Measurements from ENCODE around the gene CLEC12A. TPM values are rescaled to one million over a fixed set of nuclear protein-coding genes. Genes with fewer than 3 reads are reported as not detected.

CLEC12A gene
- total and polyA plus RNA-seq, 10 donors = 5.4 to 59.5 (median 24.3) TPM

DNA sequence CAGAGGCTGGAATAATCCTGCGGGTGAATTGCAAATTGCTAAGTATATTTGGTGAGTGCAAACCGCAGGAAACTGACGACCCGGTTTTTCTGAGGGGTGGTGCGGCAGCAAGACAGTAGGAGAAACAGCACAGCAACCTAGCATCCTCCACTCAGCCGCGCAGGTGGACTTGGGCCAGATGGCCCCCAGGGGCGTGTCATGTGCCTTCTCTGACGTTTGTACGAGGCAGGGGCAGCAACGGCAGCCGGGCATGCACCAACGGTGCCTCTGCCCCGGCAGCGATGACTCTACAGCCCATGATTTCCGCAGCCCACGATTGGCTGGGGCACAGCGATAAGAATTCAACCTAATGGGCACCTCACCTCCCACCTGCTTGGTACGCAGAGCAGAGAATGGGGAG, 28.0 kb upstream of the CLEC12A start:
- TF ChIP-seq POLR2AphosphoS5 (IDR thresholded peaks at IDR 0.05) = peak in 1 of 3 donors; percentile 66
- TF ChIP-seq CTCF (IDR thresholded peaks at IDR 0.05 in 8 of 11, conservative IDR thresholded peaks at IDR 0.05 in 3 of 11) = no peak
- Histone ChIP-seq H3K27me3 (replicated peaks in 1 of 7) (peaks cover 0 to 9% (median 0%) of the 10 kb centered on the region in 7 donors), H3K4me3 (peak overlapping the region in 1 of 8 donors; percentile 19), H3K27ac (peak overlapping the region in 4 of 8 donors; percentile 3 to 68 (median 34)), H3K36me3 (no peaks in the 10 kb centered on the region), H3K4me1 (peaks cover 0 to 42% (median 11%) of the 10 kb centered on the region in 6 donors), H3K9me3 (no peaks in the 10 kb centered on the region)
- DNase-seq = peak; percentile 84
- intact Hi-C loops (cut with DNase I; ENCODE audit: low total_unique reads) = no loop called here
- 47 to 77% (median 71%) methylated on average over 18 to 19 of the region's 19 CpGs for WGBS, 5 donors

GRCh38 chr12:9944391-9944790, 26.8 kb upstream of the CLEC12A start:
- peaks cover 0 to 9% (median 0%) of the 10 kb centered on the region in 7 donors for H3K27me3 ChIP-seq (replicated peaks in 1 of 7)
- intact Hi-C loops (cut with DNase I; ENCODE audit: low total_unique reads) = no loop called here
- peak overlapping the region in 5 of 8 donors; percentile 3 to 68 (median 48) for H3K27ac ChIP-seq
- H3K9me3 ChIP-seq = no peaks in the 10 kb centered on the region
- TF ChIP-seq POLR2AphosphoS5 (IDR thresholded peaks at IDR 0.05) (no peak), POLR2A (IDR thresholded peaks at IDR 0.05) (no peak)
- no peak for DNase-seq
- H3K36me3 ChIP-seq = no peaks in the 10 kb centered on the region
- peak overlapping the region in 1 of 8 donors; percentile 6 for H3K4me3 ChIP-seq
- WGBS, 5 donors = 22 to 38% (median 35%) methylated on average over 2 of the region's 2 CpGs
- peaks cover 0 to 53% (median 21%) of the 10 kb centered on the region in 6 donors for H3K4me1 ChIP-seq

- TF ChIP-seq POLR2A (IDR thresholded peaks at IDR 0.05) = no peak
- no peak for TF ChIP-seq POLR2AphosphoS5 (IDR thresholded peaks at IDR 0.05)
- no peak for TF ChIP-seq CTCF (IDR thresholded peaks at IDR 0.05 in 8 of 11, conservative IDR thresholded peaks at IDR 0.05 in 3 of 11)
- no peak for DNase-seq
- H3K9me3 ChIP-seq = no peaks in the 10 kb centered on the region
- H3K27me3 ChIP-seq (replicated peaks in 1 of 7) = peaks cover 0 to 9% (median 0%) of the 10 kb centered on the region in 7 donors
- no peak overlapping the region for H3K4me3 ChIP-seq
- 58 to 70% (median 63%) methylated on average over 3 of the region's 3 CpGs for WGBS, 5 donors
- H3K36me3 ChIP-seq = no peaks in the 10 kb centered on the region
- H3K27ac ChIP-seq = peak overlapping the region in 2 of 8 donors; percentile 65 to 69
- intact Hi-C loops (cut with DNase I; ENCODE audit: low total_unique reads) = no loop called here
- H3K4me1 ChIP-seq = peaks cover 5 to 69% (median 34%) of the 10 kb centered on the region in 6 donors
These were observed 23.5 kb upstream of the CLEC12A start for GRCh38 chr12:9947674-9948073.

DNA sequence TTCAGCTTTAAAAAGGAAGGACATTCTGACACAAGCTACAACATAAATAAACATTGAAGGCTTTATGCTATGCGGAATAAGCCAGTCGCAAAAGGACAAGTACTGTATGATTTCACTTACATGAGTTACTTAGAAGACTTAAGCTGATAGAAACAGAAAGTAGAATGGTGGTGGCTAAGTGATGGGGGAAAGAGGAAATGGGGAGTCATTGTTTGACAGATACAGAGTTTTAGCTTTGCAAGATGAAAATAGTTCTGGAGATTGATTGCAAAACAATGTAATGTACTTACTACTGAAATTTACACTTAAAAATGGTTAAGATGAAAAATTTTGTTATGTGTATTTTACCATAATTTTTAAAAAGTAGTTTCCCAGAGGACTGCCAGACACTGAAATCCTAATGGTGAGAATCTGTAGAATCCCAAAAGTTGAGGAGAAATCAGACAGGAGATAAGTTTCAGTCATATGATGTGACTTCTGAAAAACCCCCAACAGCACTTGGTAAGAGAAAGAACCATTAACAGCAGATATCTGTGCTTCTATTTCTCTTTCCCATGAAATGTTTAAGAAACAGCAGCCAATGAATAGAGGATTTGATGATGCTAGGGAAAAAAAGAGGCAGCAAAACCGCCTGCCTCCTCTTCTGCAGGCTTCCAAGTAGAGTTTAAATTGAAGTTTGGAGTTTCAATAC, 22.5 kb upstream of the CLEC12A start:
- H3K4me3 ChIP-seq = peak overlapping the region in 1 of 8 donors; percentile 22
- TF ChIP-seq POLR2A (IDR thresholded peaks at IDR 0.05) (no peak), POLR2AphosphoS5 (IDR thresholded peaks at IDR 0.05) (no peak), CTCF (IDR thresholded peaks at IDR 0.05 in 8 of 11, conservative IDR thresholded peaks at IDR 0.05 in 3 of 11) (no peak)
- no peak for DNase-seq
- WGBS, 5 donors = 44 to 58% (median 56%) methylated on average over 3 of the region's 3 CpGs
- intact Hi-C loops (cut with DNase I; ENCODE audit: low total_unique reads) = no loop called here
- H3K9me3 ChIP-seq = no peaks in the 10 kb centered on the region
- H3K4me1 ChIP-seq = peaks cover 5 to 58% (median 34%) of the 10 kb centered on the region in 6 donors
- H3K27ac ChIP-seq = peak overlapping the region in 7 of 8 donors; percentile 23 to 69 (median 63)
- H3K36me3 ChIP-seq = no peaks in the 10 kb centered on the region
- H3K27me3 ChIP-seq (replicated peaks in 1 of 7) = no peaks in the 10 kb centered on the region
